ENCODE measurements around the gene FOXN3. TPM values are rescaled to one million over a fixed set of nuclear protein-coding genes. Genes with fewer than 3 reads are reported as not detected.

The FOXN3 gene
- total RNA-seq, 2 donors from 2014 or later = 141 to 150 TPM

- H3K36me3 ChIP-seq = no peaks in the 10 kb centered on the region
- ATAC-seq (ENCODE audit: insufficient number of reproducible peaks, low FRiP score, low read depth) (no peak), DNase-seq (ENCODE audit: low spot score) (no peak)
- no peaks in the 10 kb centered on the region for H3K9me3 ChIP-seq
- peaks cover 13 to 41% of the 10 kb centered on the region in 2 donors for H3K4me1 ChIP-seq (ENCODE audit: control insufficient read depth in 1 of 2, low read depth in 2 of 2)
- H3K27ac ChIP-seq = no peak overlapping the region
- no peak for TF ChIP-seq CTCF (IDR thresholded peaks at IDR 0.05)
- no peak overlapping the region for H3K4me3 ChIP-seq
- H3K27me3 ChIP-seq (replicated peaks; ENCODE audit: insufficient read depth) = no peaks in the 10 kb centered on the region
These were observed 128.9 kb downstream of the FOXN3 start for GRCh38 chr14:89288114-89288513.

GRCh38 chr14:89284333-89285058 is 132.5 kb downstream of the FOXN3 start:
- H3K4me3 ChIP-seq = peak overlapping the region; percentile 22
- H3K27me3 ChIP-seq (replicated peaks; ENCODE audit: insufficient read depth) = no peaks in the 10 kb centered on the region
- DNase-seq (ENCODE audit: low spot score) (peak; percentile 51), ATAC-seq (ENCODE audit: insufficient number of reproducible peaks, low FRiP score, low read depth) (peak; percentile 62)
- no peak for TF ChIP-seq CTCF (IDR thresholded peaks at IDR 0.05)
- H3K9me3 ChIP-seq = no peaks in the 10 kb centered on the region
- H3K27ac ChIP-seq = peak overlapping the region; percentile 59 to 72
- H3K4me1 ChIP-seq (ENCODE audit: control insufficient read depth in 1 of 2, low read depth in 2 of 2) = peaks cover 7 to 36% of the 10 kb centered on the region in 2 donors
- no peaks in the 10 kb centered on the region for H3K36me3 ChIP-seq

GRCh38 chr14:89283327-89284060 is 133.5 kb downstream of the FOXN3 start:
- no peak for DNase-seq (ENCODE audit: low spot score)
- H3K27ac ChIP-seq = peak overlapping the region; percentile 46 to 59
- H3K4me3 ChIP-seq = no peak overlapping the region
- H3K36me3 ChIP-seq = no peaks in the 10 kb centered on the region
- H3K4me1 ChIP-seq (ENCODE audit: control insufficient read depth in 1 of 2, low read depth in 2 of 2) = peaks cover 7 to 31% of the 10 kb centered on the region in 2 donors
- no peaks in the 10 kb centered on the region for H3K9me3 ChIP-seq
- TF ChIP-seq CTCF (IDR thresholded peaks at IDR 0.05) = no peak
- no peak for ATAC-seq (ENCODE audit: insufficient number of reproducible peaks, low FRiP score, low read depth)
- no peaks in the 10 kb centered on the region for H3K27me3 ChIP-seq (replicated peaks; ENCODE audit: insufficient read depth)

GRCh38 chr14:89282191-89282590 is 134.8 kb downstream of the FOXN3 start:
- Histone ChIP-seq H3K27me3 (replicated peaks; ENCODE audit: insufficient read depth) (no peaks in the 10 kb centered on the region), H3K27ac (no peak overlapping the region), H3K9me3 (no peaks in the 10 kb centered on the region), H3K4me1 (ENCODE audit: control insufficient read depth in 1 of 2, low read depth in 2 of 2) (peaks cover 3 to 31% of the 10 kb centered on the region in 2 donors), H3K4me3 (no peak overlapping the region), H3K36me3 (no peaks in the 10 kb centered on the region)
- ATAC-seq (ENCODE audit: insufficient number of reproducible peaks, low FRiP score, low read depth) (no peak), DNase-seq (ENCODE audit: low spot score) (no peak)
- no peak for TF ChIP-seq CTCF (IDR thresholded peaks at IDR 0.05)

- TF ChIP-seq CTCF (IDR thresholded peaks at IDR 0.05) = no peak
- no peaks in the 10 kb centered on the region for H3K27me3 ChIP-seq (replicated peaks; ENCODE audit: insufficient read depth)
- H3K36me3 ChIP-seq = no peaks in the 10 kb centered on the region
- ATAC-seq (ENCODE audit: insufficient number of reproducible peaks, low FRiP score, low read depth) = no peak
- DNase-seq (ENCODE audit: low spot score) = no peak
- no peaks in the 10 kb centered on the region for H3K9me3 ChIP-seq
- no peak overlapping the region for H3K27ac ChIP-seq
- H3K4me1 ChIP-seq (ENCODE audit: control insufficient read depth in 1 of 2, low read depth in 2 of 2) = peaks cover 3 to 31% of the 10 kb centered on the region in 2 donors
- no peak overlapping the region for H3K4me3 ChIP-seq
These were observed 136.4 kb downstream of the FOXN3 start for GRCh38 chr14:89280600-89280999.
